Measurements from ENCODE around the gene SIRT4.

DNA sequence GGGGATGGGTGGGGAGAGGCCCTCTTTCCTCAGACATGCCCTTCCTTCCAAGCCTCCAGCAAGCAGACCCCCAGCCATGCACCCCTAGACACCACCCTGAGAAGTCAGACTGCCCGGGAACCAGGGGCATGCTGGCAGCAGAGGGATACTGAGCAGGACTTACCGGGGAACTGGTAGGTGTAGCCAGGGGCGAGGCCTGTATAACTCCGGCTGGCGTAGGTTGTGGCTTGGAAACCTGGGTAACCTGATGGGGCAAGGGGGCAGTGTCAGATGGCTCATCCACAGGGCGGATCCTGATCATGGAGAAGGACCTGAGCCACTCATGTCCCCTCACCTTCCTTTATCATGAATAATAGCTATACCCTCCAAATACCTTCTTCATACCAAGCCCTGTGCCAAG lies 51.0 kb downstream of the SIRT4 start:
- TF ChIP-seq, protein P1, sequence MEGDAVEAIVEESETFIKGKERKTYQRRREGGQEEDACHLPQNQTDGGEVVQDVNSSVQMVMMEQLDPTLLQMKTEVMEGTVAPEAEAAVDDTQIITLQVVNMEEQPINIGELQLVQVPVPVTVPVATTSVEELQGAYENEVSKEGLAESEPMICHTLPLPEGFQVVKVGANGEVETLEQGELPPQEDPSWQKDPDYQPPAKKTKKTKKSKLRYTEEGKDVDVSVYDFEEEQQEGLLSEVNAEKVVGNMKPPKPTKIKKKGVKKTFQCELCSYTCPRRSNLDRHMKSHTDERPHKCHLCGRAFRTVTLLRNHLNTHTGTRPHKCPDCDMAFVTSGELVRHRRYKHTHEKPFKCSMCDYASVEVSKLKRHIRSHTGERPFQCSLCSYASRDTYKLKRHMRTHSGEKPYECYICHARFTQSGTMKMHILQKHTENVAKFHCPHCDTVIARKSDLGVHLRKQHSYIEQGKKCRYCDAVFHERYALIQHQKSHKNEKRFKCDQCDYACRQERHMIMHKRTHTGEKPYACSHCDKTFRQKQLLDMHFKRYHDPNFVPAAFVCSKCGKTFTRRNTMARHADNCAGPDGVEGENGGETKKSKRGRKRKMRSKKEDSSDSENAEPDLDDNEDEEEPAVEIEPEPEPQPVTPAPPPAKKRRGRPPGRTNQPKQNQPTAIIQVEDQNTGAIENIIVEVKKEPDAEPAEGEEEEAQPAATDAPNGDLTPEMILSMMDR (IDR thresholded peaks at IDR 0.05), result no peak
- no peak for TF ChIP-seq POLR2A (IDR thresholded peaks at IDR 0.05)
